Esophagus squamous epithelium (tissue), 4 donors: ENCODE data around the gene KPNB1.

ENCODE experiments used
- POLR2A ChIP-seq, 4 donors: fragments of 450-650 bp; IDR thresholded peaks; one replicate each; pipeline ENCODE4 v1.6.1; 2017; ENCODE audit warnings: antibody characterized with exemption in 4 of 4, mild to moderate bottlenecking in 4 of 4, moderate library complexity in 3 of 4
- TF ChIP-seq, protein P1 (sequence below), 6 experiments: fragments of 450-650 bp in 4 of 6; fragments of 200-600 bp in 2 of 6; sonication (generic) in 2 of 6; IDR thresholded peaks; one replicate each; pipeline ENCODE4 v1.5.1; 2016 to 2019; ENCODE audit warnings: antibody characterized with exemption in 6 of 6, mild to moderate bottlenecking in 4 of 6, moderate library complexity in 4 of 6

DNA sequence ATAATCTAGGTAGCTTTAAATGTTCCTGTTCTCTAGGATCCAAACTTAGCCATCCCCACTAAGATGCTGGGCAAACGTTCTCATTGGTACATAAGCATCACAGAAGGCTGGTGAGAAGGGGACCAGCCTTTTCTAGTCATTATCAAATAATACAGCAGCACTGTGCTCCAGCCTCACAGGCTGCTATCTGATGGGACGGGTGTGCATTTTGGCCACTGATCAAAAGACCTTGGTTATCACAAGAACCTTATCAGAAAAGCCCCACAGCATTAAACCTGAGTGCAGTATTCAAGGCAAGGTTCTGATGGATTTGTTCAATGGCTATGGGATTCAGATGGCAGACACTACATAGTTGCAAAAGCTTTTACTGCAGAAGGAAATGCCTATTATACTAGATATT lies 19.1 kb upstream of the KPNB1 start:
- TF ChIP-seq POLR2A (IDR thresholded peaks at IDR 0.05), result no peak
- TF ChIP-seq, protein P1, sequence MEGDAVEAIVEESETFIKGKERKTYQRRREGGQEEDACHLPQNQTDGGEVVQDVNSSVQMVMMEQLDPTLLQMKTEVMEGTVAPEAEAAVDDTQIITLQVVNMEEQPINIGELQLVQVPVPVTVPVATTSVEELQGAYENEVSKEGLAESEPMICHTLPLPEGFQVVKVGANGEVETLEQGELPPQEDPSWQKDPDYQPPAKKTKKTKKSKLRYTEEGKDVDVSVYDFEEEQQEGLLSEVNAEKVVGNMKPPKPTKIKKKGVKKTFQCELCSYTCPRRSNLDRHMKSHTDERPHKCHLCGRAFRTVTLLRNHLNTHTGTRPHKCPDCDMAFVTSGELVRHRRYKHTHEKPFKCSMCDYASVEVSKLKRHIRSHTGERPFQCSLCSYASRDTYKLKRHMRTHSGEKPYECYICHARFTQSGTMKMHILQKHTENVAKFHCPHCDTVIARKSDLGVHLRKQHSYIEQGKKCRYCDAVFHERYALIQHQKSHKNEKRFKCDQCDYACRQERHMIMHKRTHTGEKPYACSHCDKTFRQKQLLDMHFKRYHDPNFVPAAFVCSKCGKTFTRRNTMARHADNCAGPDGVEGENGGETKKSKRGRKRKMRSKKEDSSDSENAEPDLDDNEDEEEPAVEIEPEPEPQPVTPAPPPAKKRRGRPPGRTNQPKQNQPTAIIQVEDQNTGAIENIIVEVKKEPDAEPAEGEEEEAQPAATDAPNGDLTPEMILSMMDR (IDR thresholded peaks at IDR 0.05), result no peak
